Iris pigment epithelial cell (primary cell): ENCODE results near the gene HNRNPA1.
"Not testable (repeated sequence)": the region's sequence is repeated elsewhere in the genome, so short reads cannot be mapped to it uniquely, and the experiment has no call there.

Experiments
- DNase-seq: peaks from one replicate; pipeline ENCODE4 v3.0.0-alpha.2; 2011; ENCODE audit warnings: low read depth

HNRNPA1 gene

GRCh38 chr12:54280468-54281260 lies at the start of gene HNRNPA1:
HNRNPA1 (plus strand) TSS chr12:54280726; CDS start chr12:54280808, 82 bp downstream.
- DNase-seq = peak; percentile 100

GRCh38 chr12:54231269-54231668 lies 49.3 kb upstream of the HNRNPA1 start:
- DNase-seq = not testable (repeated sequence)

- DNase-seq = peak; percentile 70
Measured at GRCh38 chr12:54232790-54233189, 47.7 kb upstream of the HNRNPA1 start.

- no peak for DNase-seq
Measured at GRCh38 chr12:54238531-54238930, 42.0 kb upstream of the HNRNPA1 start.

GRCh38 chr12:54239620-54240019 lies 40.9 kb upstream of the HNRNPA1 start:
- DNase-seq = no peak

GRCh38 chr12:54240129-54240528 lies 40.4 kb upstream of the HNRNPA1 start:
- no peak for DNase-seq

- DNase-seq = no peak
Measured at GRCh38 chr12:54240971-54241588, 39.4 kb upstream of the HNRNPA1 start.

- no peak for DNase-seq
Measured at GRCh38 chr12:54246011-54246641, 34.4 kb upstream of the HNRNPA1 start.

- no peak for DNase-seq
Measured at GRCh38 chr12:54249489-54249888, 31.0 kb upstream of the HNRNPA1 start.

- peak; percentile 53 for DNase-seq
Measured at GRCh38 chr12:54251667-54252284, 28.8 kb upstream of the HNRNPA1 start.

- no peak for DNase-seq
Measured at GRCh38 chr12:54253240-54253639, 27.3 kb upstream of the HNRNPA1 start.

GRCh38 chr12:54257332-54257731 lies 23.2 kb upstream of the HNRNPA1 start:
- no peak for DNase-seq

- DNase-seq = peak; percentile 35
Measured at GRCh38 chr12:54258201-54258681, 22.3 kb upstream of the HNRNPA1 start.

- peak; percentile 84 for DNase-seq
Measured at GRCh38 chr12:54259194-54260011, 21.1 kb upstream of the HNRNPA1 start.

- peak; percentile 48 for DNase-seq
Measured at GRCh38 chr12:54261815-54262402, 18.6 kb upstream of the HNRNPA1 start.

GRCh38 chr12:54262403-54262925 lies 18.1 kb upstream of the HNRNPA1 start:
- peak; percentile 63 for DNase-seq

- no peak for DNase-seq
Measured at GRCh38 chr12:54265364-54265812, 15.1 kb upstream of the HNRNPA1 start.

- DNase-seq = no peak
Measured at GRCh38 chr12:54266852-54267251, 13.7 kb upstream of the HNRNPA1 start.

- DNase-seq = no peak
Measured at GRCh38 chr12:54270345-54270744, 10.2 kb upstream of the HNRNPA1 start.

- DNase-seq = no peak
Measured at GRCh38 chr12:54272214-54272613, 8.3 kb upstream of the HNRNPA1 start.

GRCh38 chr12:54273981-54274380 lies 6.5 kb upstream of the HNRNPA1 start:
- no peak for DNase-seq
